HG02938 (cell line): ENCODE results near the gene EFTUD2.
"Not testable (repeated sequence)": the region's sequence is repeated elsewhere in the genome, so short reads cannot be mapped to it uniquely, and the experiment has no call there.

Experiments used
- ATAC-seq: cut with Tn5 transposase; IDR thresholded peaks from one replicate; pipeline ENCODE4 v1.9.1; 2021; ENCODE audit warnings: mild to moderate bottlenecking, moderate library complexity; ENCODE audit not compliant: unreplicated experiment

The EFTUD2 gene

DNA sequence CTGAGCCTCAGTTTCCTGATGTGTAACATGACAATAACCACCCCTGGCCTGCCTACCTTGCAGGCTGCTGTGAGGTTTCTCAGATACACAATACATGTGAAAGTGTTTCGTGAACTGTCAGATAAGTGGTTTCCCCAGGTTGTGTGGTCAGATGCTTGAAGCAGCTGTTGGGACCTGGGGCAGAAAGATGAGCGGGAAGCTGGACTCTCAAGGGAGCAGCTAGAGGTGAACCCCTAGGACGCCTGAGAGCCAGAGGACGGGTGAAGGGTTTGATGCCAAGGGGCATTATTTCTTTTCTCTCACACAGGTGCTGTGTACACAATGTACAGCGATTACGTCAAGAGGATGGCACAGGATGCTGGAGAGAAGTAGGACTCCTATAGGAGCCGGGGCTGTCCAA lies 49.2 kb downstream of the EFTUD2 start:
- no peak for ATAC-seq

DNA sequence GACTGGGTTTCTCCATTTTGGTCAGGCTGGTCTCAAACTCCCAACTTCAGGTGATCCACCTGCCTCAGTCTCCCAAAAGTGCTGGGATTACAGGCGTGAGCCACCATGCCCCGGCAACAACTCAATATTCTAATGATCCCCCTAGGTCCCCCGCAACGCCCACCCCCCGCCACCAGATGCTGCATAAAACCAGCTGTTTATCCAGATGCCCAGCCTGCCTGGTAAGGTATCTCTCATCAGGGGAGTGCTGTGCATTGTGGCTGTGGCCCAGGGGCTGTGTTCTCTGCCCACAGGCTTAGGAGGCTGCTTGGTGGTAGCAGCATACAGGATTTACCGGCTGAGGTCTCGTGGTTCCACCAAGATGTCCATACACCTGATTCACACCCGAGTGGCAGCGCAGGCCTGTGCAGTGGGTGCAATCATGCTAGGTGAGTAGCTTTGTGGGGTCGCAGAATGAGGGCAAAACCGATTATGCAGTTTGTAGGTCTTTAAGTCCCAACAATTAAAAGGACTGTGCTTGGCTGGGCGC lies 50.2 kb downstream of the EFTUD2 start:
- ATAC-seq, result no peak

GRCh38 chr17:44848257-44848795 lies 50.9 kb downstream of the EFTUD2 start:
- no peak for ATAC-seq

DNA sequence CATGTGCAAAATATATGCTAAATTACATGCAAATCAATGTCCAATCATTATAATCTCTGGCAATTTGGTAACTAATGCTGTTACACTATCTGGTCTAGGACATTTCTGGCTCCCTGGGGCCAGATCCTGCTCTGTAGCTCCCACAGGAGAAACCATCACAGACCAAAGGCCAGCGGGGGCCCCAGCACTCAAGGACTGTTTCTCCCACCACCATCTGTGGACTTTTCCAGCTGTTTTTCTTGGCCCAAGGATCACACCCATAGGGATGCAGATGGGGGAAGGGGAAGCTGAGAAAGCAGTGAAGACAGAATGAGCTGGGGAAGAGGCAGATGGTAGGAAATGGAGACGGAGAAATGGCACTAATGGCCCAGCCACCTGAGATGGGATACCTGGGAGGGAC lies 51.7 kb downstream of the EFTUD2 start, which contains the start of gene HIGD1B:
HIGD1B (plus strand) TSS at position 298 of the 400 bp plus-strand sequence. CDS start 270 bp downstream, outside the sequence.
- no peak for ATAC-seq

GRCh38 chr17:44846206-44846605 lies 53.0 kb downstream of the EFTUD2 start:
- no peak for ATAC-seq

DNA sequence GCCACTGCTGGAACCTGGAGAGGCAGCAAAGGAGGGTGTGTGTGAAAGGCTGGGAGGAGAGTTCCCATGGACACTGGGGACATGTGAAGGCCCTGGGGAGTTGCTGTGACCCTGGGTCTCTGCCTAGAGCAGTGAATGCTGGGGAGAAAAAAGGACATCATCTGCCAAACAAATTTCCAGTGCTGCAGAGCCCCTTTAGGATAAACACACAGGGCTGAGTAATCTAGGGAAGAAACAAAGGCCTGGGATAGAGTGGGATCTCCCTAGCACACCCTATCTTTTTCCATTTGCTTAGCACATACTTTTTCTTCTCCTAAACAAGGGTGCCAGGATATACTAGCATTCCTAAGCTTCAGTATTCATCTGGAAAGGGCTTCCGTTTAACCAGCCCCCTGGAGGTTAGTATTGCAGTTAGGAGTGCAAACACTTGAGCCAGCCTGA lies 54.8 kb downstream of the EFTUD2 start:
- no peak for ATAC-seq

GRCh38 chr17:44842748-44843147 lies 56.5 kb downstream of the EFTUD2 start:
- no peak for ATAC-seq

DNA sequence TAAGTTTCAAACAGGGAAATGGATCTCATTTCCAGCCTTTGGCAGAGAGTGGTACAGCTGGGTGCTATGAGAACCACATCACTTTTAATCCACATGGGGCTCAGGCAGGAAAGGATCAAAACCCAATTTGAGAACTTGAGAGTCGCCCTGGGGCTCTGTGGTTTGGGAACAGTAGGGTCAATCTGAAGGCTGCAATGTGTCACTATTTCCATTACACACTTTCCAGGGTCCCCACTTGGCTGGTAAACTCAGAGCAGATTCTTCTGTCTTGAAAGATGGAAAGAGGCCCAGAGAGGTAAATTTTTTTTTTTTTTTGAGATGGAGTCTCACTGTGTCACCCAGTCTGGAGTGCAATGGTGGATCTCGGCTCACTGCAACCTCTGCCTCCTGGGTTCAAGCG lies 58.3 kb downstream of the EFTUD2 start:
- ATAC-seq, result no peak

- ATAC-seq, result no peak
Observed at GRCh38 chr17:44840274-44840673, 59.0 kb downstream of the EFTUD2 start.

GRCh38 chr17:44837196-44837595 lies 62.0 kb downstream of the EFTUD2 start:
- ATAC-seq, result no peak

GRCh38 chr17:44832805-44833204 lies 66.4 kb downstream of the EFTUD2 start:
- no peak for ATAC-seq

DNA sequence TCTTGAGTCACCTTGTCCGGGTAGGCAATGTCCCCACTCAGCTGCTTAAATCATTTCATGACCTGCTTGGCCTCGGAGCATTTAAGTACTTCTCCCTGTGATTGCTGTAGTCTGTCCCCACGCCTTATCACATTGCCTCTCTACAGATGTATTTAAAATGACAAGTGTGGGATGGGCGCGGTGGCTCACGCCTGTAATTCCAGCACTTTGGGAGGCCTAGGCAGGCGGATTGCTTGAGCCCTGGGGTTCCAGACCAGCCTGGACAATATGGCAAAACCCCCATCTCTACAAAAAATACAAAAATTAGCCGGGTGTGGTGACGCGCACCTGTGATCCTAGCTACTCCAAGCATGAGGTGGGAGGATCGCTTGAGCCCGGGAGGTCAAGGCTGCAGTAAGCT lies 67.9 kb downstream of the EFTUD2 start:
- ATAC-seq, result no peak

DNA sequence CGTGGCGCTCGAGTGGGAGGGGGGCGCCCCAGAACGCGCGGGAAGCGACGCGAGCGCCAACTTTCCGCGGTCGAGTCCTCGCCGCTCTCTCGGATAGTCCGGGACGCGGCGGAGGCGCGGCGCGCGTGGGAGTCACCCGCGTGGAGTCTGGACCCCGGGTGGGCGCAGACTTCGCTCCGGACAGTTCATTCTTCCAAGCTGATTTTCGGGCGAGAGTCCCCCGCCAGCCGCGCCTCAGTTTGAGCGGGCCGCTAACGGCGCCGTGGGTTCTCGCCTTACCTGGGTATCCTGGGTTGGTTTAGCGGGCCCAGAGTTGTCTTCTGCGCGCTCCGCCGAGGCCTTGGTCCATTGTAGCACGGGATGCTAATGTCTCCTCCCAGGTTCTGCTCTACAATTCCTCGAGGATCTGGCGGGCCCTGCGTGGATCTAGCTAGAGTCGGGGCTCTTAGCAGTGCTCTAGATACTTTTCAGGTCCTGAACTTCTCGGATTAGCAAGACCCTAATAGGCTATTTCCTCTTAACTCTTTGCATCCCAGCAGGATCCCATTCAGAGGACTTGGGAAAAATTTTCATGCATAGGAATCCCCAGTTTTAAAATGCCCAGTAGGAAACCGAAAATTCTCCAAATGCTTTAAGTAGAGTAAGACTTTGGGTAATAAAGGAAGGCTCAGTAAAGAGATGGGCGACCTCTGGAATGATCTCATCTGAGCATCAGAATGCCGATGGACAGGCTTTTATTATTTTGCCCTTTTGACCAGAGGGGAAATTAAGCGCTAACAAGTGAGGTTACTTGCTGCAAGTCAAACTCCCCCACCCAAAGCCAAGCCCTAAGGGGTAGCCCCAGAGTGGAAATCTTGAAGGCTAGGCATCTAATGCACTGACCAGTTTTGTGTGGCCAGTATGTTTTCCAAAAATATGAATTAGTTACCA lies 68.6 kb downstream of the EFTUD2 start:
- no peak for ATAC-seq

DNA sequence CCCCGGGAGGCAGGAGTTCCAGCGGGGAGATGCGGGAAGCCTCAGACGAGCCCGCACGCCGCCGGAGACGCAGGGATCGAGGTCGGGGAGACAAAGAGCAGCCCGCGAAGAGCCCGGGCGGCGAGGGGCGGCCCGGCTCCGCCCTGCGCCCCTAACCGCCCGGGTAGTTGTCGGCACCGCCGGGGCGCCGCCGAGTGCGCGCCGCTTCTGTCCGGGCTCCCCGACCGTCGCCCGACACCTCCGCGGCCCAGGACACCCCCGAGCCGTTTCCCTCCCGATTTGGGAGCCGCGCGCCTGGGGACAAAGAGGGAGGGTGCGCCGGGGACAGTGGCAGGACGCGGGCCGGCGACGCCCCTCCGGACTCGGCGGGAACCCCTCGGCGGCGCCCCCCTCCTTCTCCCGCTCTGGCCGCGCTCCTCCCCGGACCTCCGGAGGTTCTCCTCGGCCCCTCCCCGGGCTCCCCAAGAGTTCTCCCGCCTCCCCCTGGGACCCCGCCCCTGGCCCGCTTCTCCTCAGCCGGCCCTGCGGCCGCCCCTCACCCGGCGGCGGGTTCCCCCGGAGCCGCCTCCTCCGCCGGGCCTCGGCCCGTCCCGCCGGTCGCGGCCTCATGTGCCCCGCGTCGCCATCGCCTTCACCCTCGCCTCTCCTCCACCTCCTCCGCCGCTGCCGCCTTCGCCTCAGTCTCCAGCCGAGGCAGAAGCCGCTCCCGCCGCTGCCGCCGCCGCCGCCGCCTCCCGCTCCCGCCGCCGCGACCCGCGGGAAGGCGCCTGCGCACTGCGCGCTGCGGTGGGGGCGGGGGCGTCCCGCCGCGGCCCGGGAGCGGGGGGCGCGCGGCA lies 69.5 kb downstream of the EFTUD2 start, which contains the start of gene GJC1:
GJC1 (minus strand) TSS at position 765 of the 836 bp plus-strand sequence. CDS start 24,470 bp downstream, outside the sequence.
- no peak for ATAC-seq

DNA sequence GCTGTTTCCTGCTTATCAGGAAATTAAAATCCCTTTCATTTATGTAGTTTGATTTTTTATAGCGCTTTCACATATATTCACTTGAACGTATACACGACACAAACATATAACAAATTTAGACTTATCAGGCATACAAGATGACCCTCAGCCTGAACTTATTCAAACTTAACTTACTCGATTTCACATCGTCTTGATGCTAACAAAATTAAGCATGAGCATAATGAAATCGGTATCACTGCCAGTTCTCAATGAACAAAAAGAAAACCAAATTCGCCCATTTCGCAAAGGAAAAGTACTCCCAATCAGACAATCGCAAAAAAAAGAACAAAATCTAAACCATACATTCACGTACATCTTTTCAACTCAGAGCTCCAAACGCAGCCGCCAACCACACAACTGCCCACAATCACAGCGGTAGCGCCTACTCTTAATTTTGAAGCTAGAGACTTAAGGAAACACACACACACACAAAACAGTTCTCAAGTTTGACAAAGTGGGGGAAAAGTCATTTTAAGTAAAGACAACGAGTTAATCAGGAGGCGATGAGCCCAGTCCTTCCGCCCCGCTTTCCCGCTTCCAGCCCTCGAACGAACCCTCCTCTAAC lies 70.2 kb downstream of the EFTUD2 start:
- no peak for ATAC-seq

DNA sequence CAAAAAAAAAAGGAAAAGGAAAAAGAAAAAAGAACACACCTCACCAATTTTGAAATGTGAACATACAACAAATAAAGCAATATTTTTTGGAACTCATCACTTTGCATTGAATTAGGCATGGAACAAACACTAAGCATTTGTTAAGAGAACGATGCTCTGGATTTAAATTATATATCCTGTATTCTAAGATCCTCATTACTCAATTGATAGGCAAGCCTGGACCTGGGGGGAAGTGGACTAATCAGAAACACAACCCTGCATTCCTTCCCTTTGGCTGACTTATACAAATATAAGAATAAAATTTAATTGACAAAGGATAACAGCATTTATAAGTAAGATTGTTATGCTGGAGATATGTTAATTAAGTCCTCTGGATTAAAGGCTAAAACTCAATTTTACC lies 71.4 kb downstream of the EFTUD2 start:
- no peak for ATAC-seq

GRCh38 chr17:44826123-44826790 lies 73.0 kb downstream of the EFTUD2 start:
- ATAC-seq, result no peak

GRCh38 chr17:44825236-44825635 lies 74.0 kb downstream of the EFTUD2 start:
- ATAC-seq, result not testable (repeated sequence)

DNA sequence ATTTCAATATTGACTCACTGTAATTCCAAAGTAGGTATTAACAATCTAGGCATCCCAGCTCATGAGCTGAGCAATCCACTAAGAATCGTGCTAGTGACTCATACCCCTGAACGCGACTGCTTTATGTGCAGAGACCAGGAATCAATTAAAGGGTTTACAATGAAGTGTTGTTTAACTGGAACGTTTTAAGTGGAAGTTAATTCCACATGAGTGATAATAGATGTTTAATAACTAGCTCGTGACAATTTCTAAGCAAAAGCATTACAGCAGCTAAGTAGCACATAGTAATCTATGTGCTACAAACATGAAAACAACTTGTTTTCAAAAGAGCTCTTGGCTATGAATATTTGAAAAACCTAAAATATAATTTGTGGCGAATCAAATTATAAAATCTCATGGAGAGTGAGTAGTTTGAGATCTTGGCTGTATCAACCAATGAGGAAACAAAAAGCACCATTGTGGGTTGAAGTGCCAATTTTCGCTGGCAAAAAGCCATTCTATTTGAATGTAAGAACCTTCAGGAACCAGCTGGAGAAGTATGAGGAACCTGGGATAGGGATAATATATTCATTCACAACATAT lies 78.5 kb downstream of the EFTUD2 start:
- no peak for ATAC-seq

DNA sequence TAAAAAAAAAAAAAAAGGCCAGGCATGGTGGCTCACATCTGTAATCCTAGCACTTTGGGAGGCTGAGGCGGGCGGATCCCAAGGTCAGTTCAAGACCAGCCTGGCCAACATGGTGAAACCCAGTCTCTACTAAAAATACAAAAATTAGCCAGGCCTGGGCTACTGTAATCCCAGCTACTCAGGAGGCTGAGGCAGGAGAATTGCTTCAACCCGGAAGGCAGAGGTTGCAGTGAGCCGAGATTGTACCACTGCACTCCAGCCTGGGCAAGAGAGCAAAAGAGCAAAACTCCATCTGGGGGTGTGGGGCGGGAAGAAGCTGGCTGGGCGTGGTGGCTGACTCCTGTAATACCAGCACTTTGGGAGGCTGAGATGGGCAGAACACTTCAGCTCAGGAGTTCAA lies 80.7 kb downstream of the EFTUD2 start:
- not testable (repeated sequence) for ATAC-seq
